Stimulated activated CD4-positive, alpha-beta T cell treated with anti-CD3 and anti-CD28 coated beads, Interleukin-4, amount 100 ng/mL, for 4 hours (primary cell): ENCODE measurements around the gene CLIC5.

Experiments used
- DNase-seq, 2 experiments: peaks; one replicate each; pipeline ENCODE4 v3.0.0-alpha.2; 2020

CLIC5 gene

GRCh38 chr6:46015119-46015968, at the start of gene CLIC5:
Gene CLIC5, minus strand, starts transcription at chr6:46015860. Its CDS starts 318 bp downstream, at chr6:46015542.
- DNase-seq: peak; percentile 9 to 25

- DNase-seq: no peak
Measured at GRCh38 chr6:46062991-46063390, 47.3 kb upstream of the CLIC5 start.

- DNase-seq: no peak
Measured at GRCh38 chr6:46062312-46062711, 46.7 kb upstream of the CLIC5 start.

DNA sequence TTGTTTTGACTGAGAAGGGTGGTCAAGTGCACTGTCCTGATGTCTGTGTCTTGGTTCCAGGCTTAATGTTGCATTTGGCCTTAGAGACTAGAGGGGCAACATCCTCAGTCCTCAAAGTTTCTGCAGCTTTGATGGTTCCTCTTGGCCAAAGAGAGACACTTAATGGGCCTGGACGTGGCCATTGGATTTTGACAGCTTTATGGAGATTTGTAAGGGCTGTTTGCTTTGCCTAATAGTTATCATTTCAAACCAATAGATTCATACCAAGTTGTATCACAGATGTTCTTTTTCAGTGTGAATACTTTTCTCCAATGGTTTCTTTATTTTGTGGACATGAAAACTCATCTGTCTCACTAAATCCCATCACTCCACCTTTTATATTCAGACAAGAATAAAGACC, 45.8 kb upstream of the CLIC5 start:
- no peak for DNase-seq

DNA sequence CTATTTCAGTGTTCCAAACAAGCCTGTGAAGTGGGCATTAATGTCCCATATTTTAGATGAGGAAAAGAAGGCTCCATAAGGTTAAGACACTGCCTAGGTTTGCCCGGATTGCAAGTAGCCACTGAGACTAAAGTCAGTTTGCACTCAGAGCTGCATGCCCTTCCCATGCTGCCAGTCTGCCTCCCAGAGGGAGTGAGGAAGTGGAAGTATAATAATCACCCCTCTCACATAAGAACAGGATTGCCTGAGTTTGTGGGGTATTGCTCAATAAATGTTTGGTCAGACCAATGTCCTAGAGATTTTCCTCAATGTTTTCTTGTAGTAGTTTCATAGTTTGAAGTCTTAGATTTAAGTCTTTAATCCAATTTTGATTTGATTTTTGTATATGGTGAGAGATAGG, 43.9 kb upstream of the CLIC5 start:
- DNase-seq: no peak

GRCh38 chr6:46058951-46059350, 43.3 kb upstream of the CLIC5 start:
- DNase-seq: no peak

DNA sequence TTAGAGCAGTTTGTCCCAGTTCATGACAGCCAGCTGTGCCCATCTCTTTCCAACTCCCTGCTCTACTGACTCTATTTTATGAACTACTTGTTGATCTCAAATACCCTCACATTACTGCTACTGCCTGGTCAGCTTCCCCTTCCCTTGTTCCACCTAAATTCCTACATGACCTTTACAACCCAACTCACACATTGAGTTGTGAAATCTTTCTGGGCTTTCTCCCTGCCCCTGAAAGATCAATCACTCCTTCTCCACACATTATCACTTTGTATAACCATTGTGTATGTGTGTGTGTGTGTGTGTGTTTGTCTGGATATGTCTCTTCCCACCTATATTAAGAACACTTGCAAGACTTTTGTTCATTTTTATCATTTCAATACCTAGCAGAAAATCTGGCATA, 42.1 kb upstream of the CLIC5 start:
- no peak for DNase-seq

DNA sequence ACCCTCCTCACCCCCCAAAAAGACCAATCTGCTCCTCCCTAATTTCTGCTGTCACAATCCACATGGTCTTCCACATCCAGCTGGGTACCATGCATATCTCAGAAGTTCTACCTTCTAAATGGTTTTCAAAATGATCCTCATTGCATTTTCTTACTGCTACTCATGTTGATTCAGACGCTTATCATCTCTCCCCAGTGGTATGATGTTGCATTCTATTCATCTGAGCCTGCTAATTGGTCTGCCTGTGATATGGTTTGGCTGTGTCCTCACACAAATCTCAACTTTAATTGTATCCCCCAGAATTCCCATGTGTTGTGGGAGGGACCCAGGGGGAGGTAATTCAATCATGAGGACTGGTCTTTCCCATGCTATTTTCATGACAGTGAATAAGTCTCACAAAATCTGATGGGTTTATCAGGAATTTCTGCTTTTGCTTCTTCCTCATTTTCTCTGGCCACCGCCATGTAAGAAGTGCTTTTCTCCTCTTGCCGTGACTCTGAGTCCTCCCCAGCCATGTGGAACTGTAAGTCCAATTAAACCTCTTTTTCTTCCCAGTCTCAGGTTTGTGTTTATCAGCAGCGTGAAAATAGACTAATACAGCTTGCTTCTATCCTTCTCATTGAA, 41.4 kb upstream of the CLIC5 start:
- no peak for DNase-seq

- no peak for DNase-seq
Measured at GRCh38 chr6:46054516-46054915, 38.9 kb upstream of the CLIC5 start.

DNA sequence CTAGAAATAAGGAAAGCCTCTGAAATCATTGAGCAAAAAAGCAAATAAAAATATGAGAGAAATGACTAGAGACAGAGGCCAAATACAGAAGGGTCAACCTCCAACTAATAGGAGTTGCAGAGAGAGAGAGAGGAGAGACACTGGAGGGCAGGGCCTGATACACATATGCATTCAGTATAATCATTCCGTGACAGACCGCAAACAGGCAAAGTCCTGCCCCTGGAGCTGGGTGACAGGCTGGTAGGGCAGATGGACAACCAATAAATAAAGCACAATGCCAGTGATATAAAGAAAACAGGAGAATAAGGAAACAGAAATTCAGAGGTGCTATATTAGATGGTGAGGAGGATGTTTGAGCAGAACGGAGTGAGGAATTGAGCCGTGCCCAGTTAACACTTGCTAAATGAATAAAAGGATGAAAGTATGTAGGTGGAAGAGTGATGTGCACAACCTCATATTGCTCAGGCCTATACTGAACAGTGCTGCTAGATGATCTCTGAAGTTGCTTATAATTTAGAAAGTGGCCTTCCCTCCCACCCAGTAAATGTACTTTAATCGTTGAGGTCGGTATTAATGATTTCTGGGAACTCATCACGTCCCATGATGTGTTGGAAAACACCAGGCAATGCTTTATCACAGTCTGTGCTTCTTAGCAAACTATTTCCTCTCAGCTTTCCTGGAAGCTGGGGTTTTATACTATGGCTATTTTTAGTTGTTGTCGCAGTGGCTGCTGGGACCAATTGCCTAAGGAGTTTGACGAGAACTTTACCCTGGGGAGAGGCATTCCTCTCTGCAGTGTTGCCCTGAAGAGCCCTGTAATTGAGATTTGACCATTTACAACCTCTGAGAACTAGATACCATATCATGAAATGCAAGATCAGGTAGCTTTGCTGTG, 37.6 kb upstream of the CLIC5 start:
- DNase-seq: no peak

DNA sequence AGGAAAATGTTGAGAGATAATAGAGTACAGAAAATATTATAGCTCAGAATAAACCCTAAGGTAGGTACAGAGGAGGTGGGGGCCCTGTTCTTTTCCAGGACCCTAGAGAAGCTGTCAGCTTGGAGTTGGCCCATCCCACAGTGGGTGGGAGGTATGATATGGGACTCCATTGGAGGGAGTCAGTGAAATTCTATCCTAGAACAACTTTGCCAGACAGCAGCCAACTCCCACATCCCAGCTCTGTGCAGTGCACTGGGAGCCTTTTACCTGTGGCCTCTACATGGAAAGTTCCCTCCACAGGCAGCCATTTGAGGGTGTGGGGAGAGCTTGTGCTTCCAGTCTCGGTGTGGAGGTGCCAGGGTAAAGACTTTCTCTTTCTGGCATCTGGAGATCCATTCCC, 36.8 kb upstream of the CLIC5 start:
- DNase-seq: no peak

DNA sequence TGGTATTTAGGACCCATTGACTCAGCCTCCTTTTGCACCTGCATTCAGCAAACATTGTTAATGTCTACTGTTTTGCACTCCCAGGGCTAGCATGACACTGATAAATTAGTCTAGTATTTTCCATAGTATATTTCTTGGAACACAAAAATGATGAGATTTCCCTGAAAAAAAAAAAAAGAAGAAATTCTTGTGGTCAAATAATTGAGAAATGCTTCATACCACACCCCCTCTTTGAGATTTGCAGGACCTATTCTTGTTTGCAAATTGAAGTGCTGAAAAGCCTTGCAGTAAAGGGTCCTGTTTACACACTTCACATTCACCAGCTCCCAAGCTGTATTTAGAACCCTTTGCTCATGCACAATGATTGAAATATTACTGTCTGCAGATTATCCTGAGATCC, 36.3 kb upstream of the CLIC5 start:
- DNase-seq: no peak

GRCh38 chr6:46050845-46051405, 35.3 kb upstream of the CLIC5 start:
- no peak for DNase-seq

- no peak for DNase-seq
Measured at GRCh38 chr6:46048646-46049297, 33.1 kb upstream of the CLIC5 start.

- DNase-seq: no peak
Measured at GRCh38 chr6:46046558-46047174, 31.0 kb upstream of the CLIC5 start.

DNA sequence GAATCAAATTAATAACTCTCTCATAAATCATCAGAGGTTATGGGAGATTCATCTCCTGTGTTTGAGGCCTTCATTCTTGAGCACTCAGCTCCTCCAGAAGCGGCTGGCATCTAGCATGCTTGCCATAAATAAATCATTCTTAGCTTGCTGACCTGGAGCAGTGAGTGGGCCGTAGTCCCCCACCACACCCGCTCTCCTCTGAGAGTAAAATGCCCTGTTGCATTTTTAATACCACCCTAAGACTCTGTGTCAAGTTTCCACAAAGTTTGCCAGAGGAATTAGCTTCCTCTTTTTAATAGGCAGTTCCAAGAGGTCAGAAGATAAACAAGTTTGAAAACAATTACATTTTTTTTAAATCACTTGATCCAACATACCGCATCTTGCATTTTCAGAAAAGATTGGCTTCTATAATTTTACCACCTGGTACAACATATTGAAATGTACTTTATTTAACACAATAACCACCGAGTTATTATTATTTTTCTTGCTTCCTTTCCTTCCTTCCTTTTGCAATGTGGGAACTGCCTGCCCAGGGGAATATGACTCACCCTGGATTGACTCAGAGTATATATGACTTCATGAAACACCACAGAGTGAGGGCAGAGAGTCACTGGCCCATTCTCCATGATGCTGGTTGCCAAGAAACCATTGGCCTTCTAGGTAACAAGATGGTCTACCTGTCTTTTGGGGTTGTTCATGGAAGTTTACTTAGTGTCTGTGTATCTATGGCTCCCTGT, 29.4 kb upstream of the CLIC5 start:
- no peak for DNase-seq

GRCh38 chr6:46042355-46042999, 26.8 kb upstream of the CLIC5 start:
- no peak for DNase-seq

DNA sequence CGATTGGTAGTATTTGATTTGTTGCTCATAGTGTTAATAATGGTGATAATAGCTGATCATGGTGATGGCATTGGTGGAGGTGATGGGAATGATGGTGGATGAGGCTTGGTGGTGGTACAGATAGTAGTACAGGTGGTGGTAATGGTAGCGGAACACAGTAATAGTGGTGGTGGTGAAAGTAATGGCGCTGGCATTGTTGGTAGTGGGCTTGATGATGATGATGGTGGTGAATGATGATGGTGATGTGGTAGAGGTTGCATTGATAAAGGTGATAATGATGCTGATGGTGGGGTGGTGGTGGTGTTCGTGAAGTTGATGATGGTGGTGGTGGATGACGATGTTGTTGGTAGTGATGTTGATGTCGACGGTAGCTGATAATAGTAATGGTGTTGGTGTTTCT, 24.6 kb upstream of the CLIC5 start:
- DNase-seq: no peak

DNA sequence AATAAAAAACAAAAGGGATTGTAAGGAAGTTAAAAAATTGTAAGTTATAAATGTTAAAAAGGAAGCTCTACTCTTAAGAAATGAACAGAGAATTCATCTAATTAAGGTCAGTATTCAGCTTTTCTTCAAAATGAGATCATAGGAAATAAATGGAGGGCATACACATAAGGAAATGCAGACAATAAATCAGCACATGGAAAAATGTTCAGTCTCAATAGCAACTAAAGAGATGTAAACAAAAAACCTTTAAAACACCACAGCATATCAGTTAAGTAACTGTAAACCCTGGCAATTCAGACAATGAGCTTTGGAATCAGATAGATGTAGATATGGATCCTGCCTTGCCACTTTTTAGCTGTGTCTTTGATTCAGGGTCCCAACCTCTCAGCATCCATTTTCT, 24.0 kb upstream of the CLIC5 start:
- DNase-seq: no peak

- no peak for DNase-seq
Measured at GRCh38 chr6:46036911-46037310, 21.3 kb upstream of the CLIC5 start.

- DNase-seq: no peak
Measured at GRCh38 chr6:46035242-46035641, 19.6 kb upstream of the CLIC5 start.
